Natural killer cell treated with Interleukin-12 subunit alpha and Interleukin-12 subunit beta and Interleukin-15 and Interleukin-18, amount 100 ng/mL, for 72 hours (primary cell): ENCODE data around the gene NOL6. TPM values are rescaled to one million over a fixed set of nuclear protein-coding genes. Genes with fewer than 3 reads are reported as not detected.
"Not testable (repeated sequence)": the region's sequence is repeated elsewhere in the genome, so short reads cannot be mapped to it uniquely, and the experiment has no call there.

Experiments used
- ATAC-seq, 2 donors: fragments of 150-1000 bp; cut with Tn5 transposase in 1 of 2; sonication (Bioruptor Pico), chemical (Tn5 transposase) in 1 of 2; 2 replicates each; pipeline ENCODE4 v1.10.0; 2021
- DNase-seq: peaks from one replicate; pipeline ENCODE4 v3.0.0; 2022; ENCODE audit warnings: low spot score
- H3K27ac Mint-ChIP-seq, 2 donors: 1 replicate in 1 of 2; 2 replicates in 1 of 2; pipeline ENCODE4 v1.8.0; 2022; ENCODE audit warnings: mixed read lengths in 2 of 2, mild to moderate bottlenecking in 1 of 2, moderate library complexity in 1 of 2
- H3K27me3 Mint-ChIP-seq, 2 donors: 1 replicate in 1 of 2; 2 replicates in 1 of 2; pipeline ENCODE4 v1.8.0; 2022; ENCODE audit warnings: mixed read lengths in 2 of 2
- H3K36me3 Mint-ChIP-seq: one replicate; pipeline ENCODE4 v1.8.0; 2022; ENCODE audit warnings: mixed read lengths
- H3K4me1 Mint-ChIP-seq, 2 donors: 1 replicate in 1 of 2; 2 replicates in 1 of 2; pipeline ENCODE4 v1.8.0; 2022; ENCODE audit warnings: low read depth in 2 of 2, mixed read lengths in 2 of 2, mild to moderate bottlenecking in 1 of 2
- H3K4me3 Mint-ChIP-seq: one replicate; pipeline ENCODE4 v1.8.0; 2022; ENCODE audit warnings: mixed read lengths
- H3K9me3 Mint-ChIP-seq: 2 replicates; pipeline ENCODE4 v1.8.0; 2022; ENCODE audit warnings: mixed read lengths
- total RNA-seq, 2 donors: library from RNA; stranded (reverse); gene quantifications; one replicate each; pipeline ENCODE4 v1.2.3, GENCODE V29; 2022

NOL6 gene
- total RNA-seq, 2 donors from 2014 or later, result 48.3 to 104 TPM

- H3K27ac Mint-ChIP-seq, H3K27me3 Mint-ChIP-seq, ATAC-seq, H3K36me3 Mint-ChIP-seq, H3K4me1 Mint-ChIP-seq, H3K9me3 Mint-ChIP-seq, H3K4me3 Mint-ChIP-seq, DNase-seq: not testable (repeated sequence)
Observed at GRCh38 chr9:33485312-33485711, 11.6 kb upstream of the NOL6 start.

- H3K4me3 Mint-ChIP-seq, result no peak overlapping the region
- DNase-seq (no peak), ATAC-seq (no peak)
- H3K27me3 Mint-ChIP-seq, result no peaks in the 10 kb centered on the region
- no peak overlapping the region for H3K27ac Mint-ChIP-seq
- no peaks in the 10 kb centered on the region for H3K36me3 Mint-ChIP-seq
- H3K4me1 Mint-ChIP-seq, result no peaks in the 10 kb centered on the region
- H3K9me3 Mint-ChIP-seq, result no peaks in the 10 kb centered on the region
Observed at GRCh38 chr9:33480976-33481375, 7.3 kb upstream of the NOL6 start.

GRCh38 chr9:33480106-33480505 is 6.4 kb upstream of the NOL6 start:
- ATAC-seq (no peak), DNase-seq (no peak)
- Mint-ChIP-seq H3K4me1 (no peaks in the 10 kb centered on the region), H3K4me3 (no peak overlapping the region), H3K27me3 (no peaks in the 10 kb centered on the region), H3K27ac (no peak overlapping the region), H3K36me3 (no peaks in the 10 kb centered on the region), H3K9me3 (no peaks in the 10 kb centered on the region)

GRCh38 chr9:33476503-33476902 is 2.8 kb upstream of the NOL6 start:
- Mint-ChIP-seq H3K4me1 (peaks cover 13 to 20% of the 10 kb centered on the region in 2 donors), H3K36me3 (peaks cover 3% of the 10 kb centered on the region), H3K9me3 (no peaks in the 10 kb centered on the region), H3K4me3 (no peak overlapping the region), H3K27me3 (no peaks in the 10 kb centered on the region), H3K27ac (no peak overlapping the region)
- peak; percentile 26 for DNase-seq
- ATAC-seq, result no peak

GRCh38 chr9:33475357-33475756 is 1.6 kb upstream of the NOL6 start:
- DNase-seq, result no peak
- H3K27ac Mint-ChIP-seq, result no peak overlapping the region
- no peak for ATAC-seq
- no peaks in the 10 kb centered on the region for H3K27me3 Mint-ChIP-seq
- peaks cover 16 to 23% of the 10 kb centered on the region in 2 donors for H3K4me1 Mint-ChIP-seq
- peaks cover 7% of the 10 kb centered on the region for H3K36me3 Mint-ChIP-seq
- no peak overlapping the region for H3K4me3 Mint-ChIP-seq
- H3K9me3 Mint-ChIP-seq, result no peaks in the 10 kb centered on the region

- Mint-ChIP-seq H3K36me3 (peaks cover 7% of the 10 kb centered on the region), H3K27ac (peak overlapping the region; percentile 84 to 98), H3K9me3 (no peaks in the 10 kb centered on the region), H3K27me3 (no peaks in the 10 kb centered on the region), H3K4me3 (peak overlapping the region; percentile 96), H3K4me1 (peaks cover 18 to 23% of the 10 kb centered on the region in 2 donors)
- ATAC-seq, result no peak
- peak; percentile 56 for DNase-seq
Observed at GRCh38 chr9:33472881-33473615, 676 bp downstream of the NOL6 start.

GRCh38 chr9:33472171-33472880 is 1.4 kb downstream of the NOL6 start:
- DNase-seq, result peak; percentile 29
- Mint-ChIP-seq H3K27ac (peak overlapping the region; percentile 35 to 98), H3K27me3 (no peaks in the 10 kb centered on the region), H3K9me3 (no peaks in the 10 kb centered on the region), H3K36me3 (peaks cover 7% of the 10 kb centered on the region), H3K4me1 (peaks cover 18 to 23% of the 10 kb centered on the region in 2 donors), H3K4me3 (peak overlapping the region; percentile 96)
- ATAC-seq, result no peak

GRCh38 chr9:33471361-33471760 is 2.4 kb downstream of the NOL6 start:
- H3K4me3 Mint-ChIP-seq, result peak overlapping the region; percentile 11

GRCh38 chr9:33469891-33470290 is 3.8 kb downstream of the NOL6 start:
- peak; percentile 18 for DNase-seq
- no peak for ATAC-seq
- Mint-ChIP-seq H3K36me3 (peaks cover 7% of the 10 kb centered on the region), H3K27me3 (no peaks in the 10 kb centered on the region), H3K9me3 (no peaks in the 10 kb centered on the region), H3K4me3 (no peak overlapping the region), H3K4me1 (peaks cover 18 to 23% of the 10 kb centered on the region in 2 donors), H3K27ac (no peak overlapping the region)

More at GRCh38 chr9:33471361-33471760, 2.4 kb downstream of the NOL6 start:
- DNase-seq, result no peak
- Mint-ChIP-seq H3K27me3 (no peaks in the 10 kb centered on the region), H3K36me3 (peaks cover 7% of the 10 kb centered on the region), H3K9me3 (no peaks in the 10 kb centered on the region), H3K27ac (no peak overlapping the region), H3K4me1 (peaks cover 18 to 23% of the 10 kb centered on the region in 2 donors)
- no peak for ATAC-seq

- ATAC-seq (no peak), DNase-seq (peak; percentile 53)
- Mint-ChIP-seq H3K36me3 (peaks cover 13% of the 10 kb centered on the region), H3K4me3 (no peak overlapping the region), H3K4me1 (peaks cover 17 to 22% of the 10 kb centered on the region in 2 donors), H3K27ac (no peak overlapping the region), H3K9me3 (no peaks in the 10 kb centered on the region), H3K27me3 (no peaks in the 10 kb centered on the region)
Observed at GRCh38 chr9:33468797-33469621, 4.7 kb downstream of the NOL6 start.

GRCh38 chr9:33468215-33468730 is 5.5 kb downstream of the NOL6 start:
- no peak for ATAC-seq
- Mint-ChIP-seq H3K27me3 (no peaks in the 10 kb centered on the region), H3K4me3 (no peak overlapping the region)

GRCh38 chr9:33467526-33467925 is 6.2 kb downstream of the NOL6 start:
- no peak overlapping the region for H3K4me3 Mint-ChIP-seq
- H3K36me3 Mint-ChIP-seq, result peaks cover 17% of the 10 kb centered on the region
- H3K9me3 Mint-ChIP-seq, result no peaks in the 10 kb centered on the region
- peak; percentile 59 for DNase-seq
- ATAC-seq, result no peak
- H3K27ac Mint-ChIP-seq, result no peak overlapping the region
- peaks cover 10 to 14% of the 10 kb centered on the region in 2 donors for H3K4me1 Mint-ChIP-seq
- H3K27me3 Mint-ChIP-seq, result no peaks in the 10 kb centered on the region

More at GRCh38 chr9:33468215-33468730, 5.5 kb downstream of the NOL6 start:
- peak; percentile 25 for DNase-seq
- peaks cover 12 to 16% of the 10 kb centered on the region in 2 donors for H3K4me1 Mint-ChIP-seq
- H3K9me3 Mint-ChIP-seq, result no peaks in the 10 kb centered on the region
- H3K36me3 Mint-ChIP-seq, result peaks cover 13% of the 10 kb centered on the region
- no peak overlapping the region for H3K27ac Mint-ChIP-seq
